HepG2 (cell line): ENCODE data around the gene TBC1D16. TPM values are rescaled to one million over a fixed set of nuclear protein-coding genes. Genes with fewer than 3 reads are reported as not detected.
A peak's percentile ranks its signal among the peaks of the same experiment; 100 is the strongest.

Experiments
- BCLAF1 ChIP-seq: fragments of 450-650 bp; IDR thresholded peaks from 2 replicates; pipeline ENCODE4 v1.6.1; 2017; ENCODE audit warnings: mild to moderate bottlenecking
- CCDC6 ChIP-seq: sonication (generic); formaldehyde crosslinking; IDR thresholded peaks from 2 replicates; pipeline ENCODE4 v1.8.1; 2022; ENCODE audit warnings: mild to moderate bottlenecking, missing genetic modification reagents, moderate library complexity
- DDIT3 ChIP-seq: sonication (generic); formaldehyde crosslinking; IDR thresholded peaks from 2 replicates; pipeline ENCODE4 v1.4.0; 2020; ENCODE audit warnings: mild to moderate bottlenecking, missing genetic modification reagents
- EHMT2 ChIP-seq: fragments of 200-600 bp; sonication (generic); IDR thresholded peaks from 2 replicates; pipeline ENCODE4 v1.7.0; 2017; ENCODE audit warnings: antibody characterized with exemption, low read depth, low read length, borderline replicate concordance
- FOXJ3 ChIP-seq: sonication (generic); formaldehyde crosslinking; IDR thresholded peaks from 2 replicates; pipeline ENCODE4 v1.4.0; 2020; ENCODE audit warnings: missing genetic modification reagents, mild to moderate bottlenecking, borderline replicate concordance
- GPN1 ChIP-seq: sonication (generic); formaldehyde crosslinking; IDR thresholded peaks from 2 replicates; pipeline ENCODE4 v1.5.1; 2020; ENCODE audit warnings: missing genetic modification reagents, borderline replicate concordance
- JDP2 ChIP-seq: sonication (generic); formaldehyde crosslinking; IDR thresholded peaks from 2 replicates; pipeline ENCODE4 v1.8.1; 2022; ENCODE audit warnings: missing genetic modification reagents, borderline replicate concordance
- LBX2 ChIP-seq: sonication (generic); formaldehyde crosslinking; IDR thresholded peaks from 2 replicates; pipeline ENCODE4 v1.5.0; 2020; ENCODE audit warnings: missing genetic modification reagents, mild to moderate bottlenecking, borderline replicate concordance
- MYPOP ChIP-seq: sonication (generic); formaldehyde crosslinking; IDR thresholded peaks from 2 replicates; pipeline ENCODE4 v1.8.1; 2023; ENCODE audit warnings: mild to moderate bottlenecking, moderate library complexity, missing genetic modification reagents
- NFKBIZ ChIP-seq: IDR thresholded peaks from 2 replicates; pipeline ENCODE4 v1.6.1; 2018; ENCODE audit warnings: missing genetic modification reagents, missing compliant biosample characterization
- NFRKB ChIP-seq: fragments of 450-650 bp; IDR thresholded peaks from 2 replicates; pipeline ENCODE4 v1.6.1; 2017
- NR0B2 ChIP-seq: sonication (generic); formaldehyde crosslinking; IDR thresholded peaks from 2 replicates; pipeline ENCODE4 v1.4.0; 2020; ENCODE audit warnings: mild to moderate bottlenecking, missing genetic modification reagents
- PRMT3 ChIP-seq: sonication (generic); formaldehyde crosslinking; IDR thresholded peaks from 2 replicates; pipeline ENCODE4 v1.8.1; 2022; ENCODE audit warnings: low read depth, mild to moderate bottlenecking, moderate library complexity, missing genetic modification reagents, borderline replicate concordance
- RARG ChIP-seq: sonication (generic); formaldehyde crosslinking; IDR thresholded peaks from 2 replicates; pipeline ENCODE4 v1.4.0; 2020; ENCODE audit warnings: low read depth, mild to moderate bottlenecking, missing genetic modification reagents
- RELA ChIP-seq: sonication (generic); formaldehyde crosslinking; IDR thresholded peaks from 2 replicates; pipeline ENCODE4 v1.4.0; 2020; ENCODE audit warnings: missing genetic modification reagents
- REXO4 ChIP-seq: sonication (generic); formaldehyde crosslinking; IDR thresholded peaks from 2 replicates; pipeline ENCODE4 v1.8.0; 2022; ENCODE audit warnings: missing genetic modification reagents, mild to moderate bottlenecking, borderline replicate concordance
- SAFB2 ChIP-seq: sonication (generic); formaldehyde crosslinking; IDR thresholded peaks from 2 replicates; pipeline ENCODE4 v1.5.1; 2020; ENCODE audit warnings: missing genetic modification reagents, low read depth, mild to moderate bottlenecking, borderline replicate concordance
- TAF1 ChIP-seq: sonication (generic); formaldehyde crosslinking; IDR thresholded peaks from 2 replicates; pipeline ENCODE4 v1.4.0; 2020; ENCODE audit warnings: missing genetic modification reagents
- ZBTB8A ChIP-seq: sonication (generic); formaldehyde crosslinking; IDR thresholded peaks from 2 replicates; pipeline ENCODE4 v1.4.0; 2020; ENCODE audit warnings: mild to moderate bottlenecking, low read depth, missing genetic modification reagents, borderline replicate concordance
- ZMYM2 ChIP-seq: sonication (generic); formaldehyde crosslinking; IDR thresholded peaks from 2 replicates; pipeline ENCODE4 v1.8.0; 2022; ENCODE audit warnings: mild to moderate bottlenecking, missing genetic modification reagents
- ZNF224 ChIP-seq: sonication (generic); formaldehyde crosslinking; IDR thresholded peaks from 2 replicates; pipeline ENCODE4 v1.5.0; 2020; ENCODE audit warnings: mild to moderate bottlenecking, missing genetic modification reagents
- ZNF577 ChIP-seq: sonication (generic); formaldehyde crosslinking; IDR thresholded peaks from 2 replicates; pipeline ENCODE4 v1.4.0; 2020; ENCODE audit warnings: mild to moderate bottlenecking, low read depth, missing genetic modification reagents, borderline replicate concordance
- ZNF670 ChIP-seq: sonication (generic); formaldehyde crosslinking; IDR thresholded peaks from 2 replicates; pipeline ENCODE4 v1.8.0; 2022; ENCODE audit warnings: mild to moderate bottlenecking, missing genetic modification reagents, borderline replicate concordance
- ZNF770 ChIP-seq: sonication (generic); formaldehyde crosslinking; IDR thresholded peaks from 2 replicates; pipeline ENCODE4 v1.5.0; 2020; ENCODE audit warnings: mild to moderate bottlenecking, missing genetic modification reagents
- polyA plus RNA-seq, 8 experiments: library from polyadenylated mRNA; depleted of rRNA in 3 of 8; stranded (reverse) in 7 of 8; unstranded in 1 of 8; fragments of >200 nt; fragmentation: Illumina TruSeq in 4 of 8; extraction: Trizol in 4 of 8; gene quantifications; 2 replicates each; pipeline versions ENCODE4 v1.2.1 to v1.2.3, GENCODE V29; 2011 to 2016; ENCODE audit warnings: low read depth in 4 of 8, missing spikeins in 1 of 8, mixed read lengths in 1 of 8; ENCODE audit not compliant: insufficient read depth in 1 of 8
- total RNA-seq, 5 experiments: library from RNA; depleted of rRNA; stranded (reverse); fragments of >200 nt; fragmentation: Illumina TruSeq; extraction: Trizol; gene quantifications; 2 replicates each; pipeline ENCODE4 v1.2.3, GENCODE V29; 2016; ENCODE audit warnings: low read depth in 1 of 5

Gene TBC1D16
- total and polyA plus RNA-seq, 2 of the 13 experiments (the other 11 are each of a cell fraction or from before 2014, with no cell fraction given), result 14.9 to 24.9 TPM

- no peak for TF ChIP-seq BCLAF1
- no peak for TF ChIP-seq SAFB2
- TF ChIP-seq DDIT3 (CRISPR knock-in tag), result no peak
- TF ChIP-seq ZNF577, result no peak
- no peak; the same call in 1 of the 2 replicates for TF ChIP-seq FOXJ3 (CRISPR knock-in tag)
- no peak; the same call in 1 of the 2 replicates for TF ChIP-seq NR0B2 (CRISPR knock-in tag)
- TF ChIP-seq ZNF670 (CRISPR knock-in tag), result peak; percentile 50; the same call in 1 of the 2 replicates
- no peak for TF ChIP-seq RELA (CRISPR knock-in tag)
- TF ChIP-seq NFKBIZ (CRISPR knock-in tag), result no peak
- no peak for TF ChIP-seq ZMYM2
- no peak for TF ChIP-seq REXO4 (CRISPR knock-in tag)
- TF ChIP-seq ZNF224 (CRISPR knock-in tag), result peak; percentile 69; the same call in 1 of the 2 replicates
- no peak for TF ChIP-seq RARG (CRISPR knock-in tag)
- no peak for TF ChIP-seq LBX2 (CRISPR knock-in tag)
- TF ChIP-seq GPN1, result no peak
- no peak for TF ChIP-seq CCDC6 (CRISPR knock-in tag)
- TF ChIP-seq TAF1 (CRISPR knock-in tag), result no peak
- no peak for TF ChIP-seq PRMT3 (CRISPR knock-in tag)
- TF ChIP-seq MYPOP (CRISPR knock-in tag), result no peak
- peak; percentile 53 for TF ChIP-seq ZNF770 (CRISPR knock-in tag)
- TF ChIP-seq EHMT2, result no peak
- no peak for TF ChIP-seq JDP2 (CRISPR knock-in tag)
- no peak for TF ChIP-seq ZBTB8A (CRISPR knock-in tag)
- TF ChIP-seq NFRKB, result no peak
Measured at GRCh38 chr17:79926142-79926604, 109.5 kb downstream of the TBC1D16 start (continued).
